Fibroblast of villous mesenchyme (primary cell): ENCODE results near the gene SLC25A10. TPM values are rescaled to one million over a fixed set of nuclear protein-coding genes. Genes with fewer than 3 reads are reported as not detected.
A peak's percentile ranks its signal among the peaks of the same experiment; 100 is the strongest.

Source experiments
- DNase-seq: peaks from one replicate; pipeline ENCODE4 v3.0.0-alpha.2; 2010; ENCODE audit warnings: low read depth
- H3K4me3 ChIP-seq: 2 replicates; pipeline ENCODE4 v1.5.1; 2011; ENCODE audit warnings: low read depth, mild to moderate bottlenecking, low read length
- total RNA-seq: library from RNA; depleted of rRNA; stranded (reverse); fragments of >200 nt; gene quantifications from 2 replicates; pipeline ENCODE4 v1.2.3, GENCODE V29; 2012
- TF ChIP-seq, protein P1 (sequence below): IDR thresholded peaks from 2 replicates; pipeline ENCODE4 v1.5.1; 2012; ENCODE audit warnings: low read depth, mild to moderate bottlenecking, low read length; ENCODE audit not compliant: insufficient read depth

The SLC25A10 gene
- total RNA-seq, 1 donor: 13.8 TPM

DNA sequence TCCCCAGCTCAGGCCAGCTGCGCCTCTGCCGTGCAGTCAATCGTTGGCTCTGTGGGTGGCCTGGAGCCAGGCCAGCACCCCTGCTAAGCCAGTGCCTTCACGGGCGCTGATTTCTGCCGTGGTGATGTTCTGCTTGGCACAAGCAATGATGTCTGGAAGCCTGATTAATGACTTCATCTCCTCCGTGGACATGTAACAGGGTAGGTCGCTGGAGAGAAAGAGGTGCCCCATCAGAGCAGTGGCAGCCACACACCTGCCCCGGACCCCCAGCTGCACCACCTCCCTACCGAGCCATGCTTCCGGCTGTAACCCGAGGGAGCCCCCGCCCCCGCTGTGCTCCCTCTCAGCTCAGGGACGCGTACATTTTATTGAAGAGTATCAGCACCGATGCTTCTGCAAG, 30.4 kb upstream of the SLC25A10 start:
- no peak overlapping the region for H3K4me3 ChIP-seq
- TF ChIP-seq, protein P1, sequence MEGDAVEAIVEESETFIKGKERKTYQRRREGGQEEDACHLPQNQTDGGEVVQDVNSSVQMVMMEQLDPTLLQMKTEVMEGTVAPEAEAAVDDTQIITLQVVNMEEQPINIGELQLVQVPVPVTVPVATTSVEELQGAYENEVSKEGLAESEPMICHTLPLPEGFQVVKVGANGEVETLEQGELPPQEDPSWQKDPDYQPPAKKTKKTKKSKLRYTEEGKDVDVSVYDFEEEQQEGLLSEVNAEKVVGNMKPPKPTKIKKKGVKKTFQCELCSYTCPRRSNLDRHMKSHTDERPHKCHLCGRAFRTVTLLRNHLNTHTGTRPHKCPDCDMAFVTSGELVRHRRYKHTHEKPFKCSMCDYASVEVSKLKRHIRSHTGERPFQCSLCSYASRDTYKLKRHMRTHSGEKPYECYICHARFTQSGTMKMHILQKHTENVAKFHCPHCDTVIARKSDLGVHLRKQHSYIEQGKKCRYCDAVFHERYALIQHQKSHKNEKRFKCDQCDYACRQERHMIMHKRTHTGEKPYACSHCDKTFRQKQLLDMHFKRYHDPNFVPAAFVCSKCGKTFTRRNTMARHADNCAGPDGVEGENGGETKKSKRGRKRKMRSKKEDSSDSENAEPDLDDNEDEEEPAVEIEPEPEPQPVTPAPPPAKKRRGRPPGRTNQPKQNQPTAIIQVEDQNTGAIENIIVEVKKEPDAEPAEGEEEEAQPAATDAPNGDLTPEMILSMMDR: no peak
- no peak for DNase-seq

DNA sequence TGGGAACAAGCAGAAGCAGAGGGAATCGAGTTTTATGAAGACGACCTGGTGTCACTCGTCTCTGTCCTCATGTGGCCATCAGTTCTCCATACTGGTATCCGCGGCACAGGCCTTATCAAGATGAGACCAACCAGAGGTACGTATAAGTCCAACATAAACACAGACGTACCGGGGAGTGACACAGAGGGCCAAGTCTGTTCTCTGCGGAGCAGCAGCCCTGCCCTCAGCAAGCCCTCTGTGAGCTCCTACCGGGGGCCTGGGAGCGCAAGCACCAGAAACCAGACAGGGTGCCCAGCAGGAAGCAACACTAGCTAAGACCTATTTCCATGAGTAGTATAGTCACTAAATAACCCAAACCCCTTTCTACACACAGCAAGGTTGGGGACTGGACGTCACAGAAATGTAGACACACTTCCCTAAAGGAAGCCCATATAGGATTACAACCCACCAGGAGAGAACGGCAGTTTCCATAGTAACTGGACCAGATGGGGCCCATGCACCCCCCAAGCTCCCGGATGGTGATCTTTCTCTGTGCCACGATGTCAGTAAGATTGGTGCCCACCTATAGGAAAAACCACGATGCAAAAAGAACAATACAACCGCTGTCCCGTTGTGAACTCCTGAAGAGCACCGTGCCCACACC, 29.4 kb upstream of the SLC25A10 start:
- DNase-seq: no peak
- H3K4me3 ChIP-seq: peak overlapping the region; percentile 93
- TF ChIP-seq, protein P1: no peak

DNA sequence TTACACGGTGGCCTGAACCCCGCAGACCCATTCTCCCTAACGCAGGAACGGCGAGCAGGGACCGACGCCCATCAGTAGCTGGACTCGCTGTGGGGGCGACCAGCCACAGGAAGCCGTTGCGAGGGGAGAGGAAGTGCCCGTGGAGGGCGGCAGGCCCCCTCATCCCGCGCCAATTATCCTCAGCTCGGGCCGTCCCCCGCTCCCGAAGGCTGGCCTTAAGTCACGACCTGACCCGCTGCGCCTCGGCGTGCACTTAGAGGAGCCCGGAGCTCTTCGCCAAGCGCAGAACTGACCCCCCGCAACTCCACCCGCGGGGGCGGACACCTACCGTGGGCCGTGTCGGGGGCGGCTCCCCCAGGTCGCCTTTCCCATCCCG, 28.9 kb upstream of the SLC25A10 start:
- peak overlapping the region; percentile 93 for H3K4me3 ChIP-seq
- no peak for DNase-seq
- TF ChIP-seq, protein P1: no peak

DNA sequence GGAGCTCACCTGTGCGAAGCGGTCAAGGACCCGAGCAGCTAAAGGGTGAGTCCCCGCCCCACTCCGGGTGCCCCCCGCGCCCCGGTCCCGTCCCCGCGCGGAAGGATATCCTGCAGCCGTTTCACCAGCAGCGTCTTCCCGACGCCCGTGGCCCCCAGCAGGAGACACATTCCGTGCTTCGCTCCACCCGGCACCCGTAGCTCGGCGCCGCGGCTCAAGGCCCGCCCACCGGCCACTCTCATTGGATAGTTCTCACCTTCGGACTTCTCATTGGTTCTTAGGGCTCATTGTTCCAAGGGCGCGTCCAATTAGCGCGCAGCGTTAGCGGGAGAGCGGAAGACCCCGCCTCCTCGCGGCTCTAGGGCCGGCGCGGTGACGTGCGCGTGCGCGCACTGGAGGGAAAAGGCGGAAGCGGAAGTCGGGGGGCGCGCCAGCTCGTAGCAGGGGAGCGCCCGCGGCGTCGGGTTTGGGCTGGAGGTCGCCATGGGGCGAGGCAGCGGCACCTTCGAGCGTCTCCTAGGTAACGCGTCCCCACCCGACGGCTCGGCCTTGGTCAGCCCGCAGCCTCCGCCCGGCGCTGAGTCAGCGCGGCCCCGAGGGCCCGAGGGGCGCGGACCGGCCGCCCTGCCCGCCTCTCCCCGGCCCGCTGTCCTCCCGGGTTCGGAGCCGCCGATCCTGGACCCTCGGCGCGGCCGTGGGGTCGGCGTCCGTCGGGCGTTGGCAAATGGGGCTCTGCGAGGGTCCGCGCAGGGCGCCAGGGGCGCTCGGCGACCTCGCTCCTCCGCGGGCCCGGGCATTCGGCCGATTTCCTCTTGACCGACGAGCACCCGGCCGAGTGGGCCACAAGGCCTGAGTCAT, 28.3 kb upstream of the SLC25A10 start, which contains the start of the genes ARL16 and HGS:
ARL16 (minus strand) TSS at position 214 of the 858 bp plus-strand sequence; CDS start at position 170, 44 bp downstream.
HGS (plus strand) TSS at position 428 of the 858 bp plus-strand sequence; CDS start at position 484, 56 bp downstream.
- peak; percentile 100 for DNase-seq
- TF ChIP-seq, protein P1: no peak
- H3K4me3 ChIP-seq: peak within 1 kb of the TSS; percentile 93

DNA sequence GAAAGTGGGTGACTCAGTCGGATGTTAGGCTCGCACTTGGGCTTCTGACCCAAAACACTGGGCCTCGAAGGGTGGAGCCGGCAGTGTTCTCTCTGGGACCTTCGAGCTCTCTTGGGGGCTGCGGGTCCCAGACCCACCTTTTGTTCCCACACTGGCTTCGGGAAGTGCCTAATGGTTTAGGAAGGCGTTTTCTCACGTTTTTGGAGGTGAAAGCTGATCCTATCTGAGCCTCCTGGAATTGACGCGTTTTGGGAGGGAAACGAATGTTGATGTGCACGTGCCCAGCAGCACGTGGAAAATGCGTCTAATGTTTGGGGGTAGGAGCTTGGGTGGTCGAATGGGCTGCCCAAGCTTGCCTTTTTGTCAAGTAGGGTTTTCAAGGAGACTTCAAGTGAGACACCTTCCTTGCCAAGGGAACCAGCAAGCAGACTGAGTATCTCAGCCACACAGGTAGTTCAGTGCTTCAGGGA, 27.6 kb upstream of the SLC25A10 start:
- H3K4me3 ChIP-seq: peak overlapping the region; percentile 93
- no peak for DNase-seq
- TF ChIP-seq, protein P1: no peak

DNA sequence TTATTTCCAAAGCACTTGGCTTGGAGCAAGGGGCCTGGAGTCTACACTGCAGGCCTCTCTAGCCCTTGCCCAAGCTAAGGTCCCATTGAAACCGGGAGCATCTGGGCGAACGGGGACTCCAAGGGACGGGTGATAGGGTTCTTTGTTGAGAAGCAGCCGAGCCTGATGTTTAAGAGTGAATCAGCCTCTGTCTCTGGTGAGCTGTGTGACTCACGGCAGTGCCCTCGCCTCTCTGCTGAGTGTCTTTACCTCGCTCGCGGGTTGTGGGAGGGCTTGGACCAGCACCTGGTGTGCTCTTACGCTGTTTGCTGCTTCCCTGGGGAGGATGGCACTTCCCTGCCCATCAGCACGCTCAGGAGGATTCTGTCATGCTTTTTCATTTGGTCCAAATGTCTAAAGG, 27.0 kb upstream of the SLC25A10 start:
- TF ChIP-seq, protein P1: no peak
- DNase-seq: peak; percentile 39
- peak overlapping the region; percentile 93 for H3K4me3 ChIP-seq
